Heart left ventricle (tissue), 16 donors: ENCODE results near the gene CCDC30. TPM values are rescaled to one million over a fixed set of nuclear protein-coding genes. Genes with fewer than 3 reads are reported as not detected.
A peak's percentile ranks its signal among the peaks of the same experiment; 100 is the strongest.

Source experiments
- ATAC-seq, 4 donors: fragments of 200-7000 bp; cut with Tn5 transposase; one replicate each; pipeline ENCODE4 v1.9.1; 2020 to 2022; ENCODE audit warnings: moderate library complexity in 4 of 4, mild to moderate bottlenecking in 3 of 4, moderate number of reproducible peaks in 1 of 4
- DNase-seq, 5 donors: peaks; one replicate each; pipeline ENCODE4 v3.0.0-alpha.2; 2020
- H3K27ac ChIP-seq, 12 donors: fragments of 200-600 bp; sonication (generic) in 4 of 12; one replicate each; pipeline versions ENCODE4 v1.5.0 to v1.8.0; 2016 to 2022; ENCODE audit warnings: mild to moderate bottlenecking in 2 of 12
- H3K27me3 ChIP-seq, 9 donors: fragments of 200-600 bp; sonication (generic) in 2 of 9; one replicate each; pipeline versions ENCODE4 v1.5.1 to v1.8.0; 2016 to 2022; ENCODE audit warnings: mild to moderate bottlenecking in 3 of 9
- H3K36me3 ChIP-seq, 9 donors: fragments of 200-600 bp; sonication (generic) in 2 of 9; one replicate each; pipeline versions ENCODE4 v1.5.0 to v1.8.0; 2018 to 2022; ENCODE audit warnings: mild to moderate bottlenecking in 2 of 9
- H3K4me1 ChIP-seq, 12 donors: fragments of 200-600 bp; sonication (generic) in 4 of 12; one replicate each; pipeline versions ENCODE4 v1.5.0 to v1.8.0; 2016 to 2022; ENCODE audit warnings: mild to moderate bottlenecking in 3 of 12
- H3K4me3 ChIP-seq, 12 donors: fragments of 200-600 bp; sonication (generic) in 4 of 12; one replicate each; pipeline versions ENCODE4 v1.5.0 to v1.8.0; 2017 to 2022; ENCODE audit warnings: mild to moderate bottlenecking in 9 of 12, moderate library complexity in 4 of 12
- H3K9me3 ChIP-seq, 12 donors: fragments of 200-600 bp; sonication (generic) in 4 of 12; one replicate each; pipeline versions ENCODE4 v1.5.0 to v1.8.0; 2016 to 2022; ENCODE audit warnings: mild to moderate bottlenecking in 1 of 12
- POLR2A ChIP-seq, 2 donors: fragments of 450-650 bp; IDR thresholded peaks; one replicate each; pipeline ENCODE4 v1.6.1; 2017; ENCODE audit warnings: antibody characterized with exemption in 2 of 2, mild to moderate bottlenecking in 2 of 2, moderate library complexity in 2 of 2
- WGBS, 4 donors: extraction: QIAGEN DNeasy Blood & Tissue Kit in 2 of 4; methylation state at CpG; one replicate each; pipeline versions ENCODE4 v1.1.5 to v1.1.7; 2013 to 2018; 5-methylcytosine and 5-hydroxymethylcytosine counted together
- intact Hi-C, 10 donors: fragments of 100-400 bp; cut with DNase I; formaldehyde crosslinking; loops; one replicate each; pipeline versions ENCODE4 v1.11.1 to v1.14.2; 2022
- polyA plus RNA-seq, 2 donors: library from polyadenylated mRNA; stranded (reverse); fragments of 200-250 nt; gene quantifications; one replicate each; pipeline ENCODE4 v1.2.3, GENCODE V29; 2013
- total RNA-seq, 9 donors: library from RNA; depleted of rRNA in 2 of 9; stranded (reverse); fragments of >200 nt in 2 of 9; fragmentation: NEBNext Ultra II Directional in 3 of 9; extraction: Animal tissue kit (Norgen Biotek cat#: 25700) in 3 of 9; gene quantifications; one replicate each; pipeline versions ENCODE4 v1.1.0 to v1.2.4, GENCODE V29; 2016 to 2023
- TF ChIP-seq, protein P1 (sequence below), 12 donors: fragments of 200-600 bp; sonication (generic) in 4 of 12; IDR thresholded peaks; one replicate each; pipeline versions ENCODE4 v1.5.0 to v1.8.0; 2018 to 2022; ENCODE audit warnings: antibody characterized with exemption in 12 of 12, mild to moderate bottlenecking in 5 of 12
- donor health status: ischemic (EF 13 %, LVEDD 7.1; RV severe dilation, severe dysfunction).
- donor health status: healthy with polysubstance abuse.
- donor health status: DM: no; HTN: yes; CAD: no.
- donor health status: DM: no; HTN: no; CAD: no.
- donor health status: ischemic (EF 25% LVEDD 6.9; RV normal size, moderate dysfunction).
- donor health status: ischemic (EF 25% LVEDD 5.7; RV mildly dilated, moderate dysfunction).
- donor health status: healthy.
- donor health status: DM: yes; HTN: yes; CAD: no.
- donor health status: ischemic (EF 35%, LVEDD 5.7; RV mildly dilated, moderate dysfunction).
- donor health status: nonischemic (EF 11% LVEDD 7.7; RV severe dilation, severe dysfunction).
- donor health status: DM: yes; HTN: yes; CAD: no.
- donor health status: PGD.
- donor health status: ischemic (EF 29% LVEDD 5.4; RV normal size, mild dysfunction).
- donor health status: nonischemic (EF 23%, LVEDD 6.1; RV moderate dilation, normal function).

CCDC30 gene
- total and polyA plus RNA-seq, 11 donors, result 0.24 to 3.8 (median 1.6) TPM

DNA sequence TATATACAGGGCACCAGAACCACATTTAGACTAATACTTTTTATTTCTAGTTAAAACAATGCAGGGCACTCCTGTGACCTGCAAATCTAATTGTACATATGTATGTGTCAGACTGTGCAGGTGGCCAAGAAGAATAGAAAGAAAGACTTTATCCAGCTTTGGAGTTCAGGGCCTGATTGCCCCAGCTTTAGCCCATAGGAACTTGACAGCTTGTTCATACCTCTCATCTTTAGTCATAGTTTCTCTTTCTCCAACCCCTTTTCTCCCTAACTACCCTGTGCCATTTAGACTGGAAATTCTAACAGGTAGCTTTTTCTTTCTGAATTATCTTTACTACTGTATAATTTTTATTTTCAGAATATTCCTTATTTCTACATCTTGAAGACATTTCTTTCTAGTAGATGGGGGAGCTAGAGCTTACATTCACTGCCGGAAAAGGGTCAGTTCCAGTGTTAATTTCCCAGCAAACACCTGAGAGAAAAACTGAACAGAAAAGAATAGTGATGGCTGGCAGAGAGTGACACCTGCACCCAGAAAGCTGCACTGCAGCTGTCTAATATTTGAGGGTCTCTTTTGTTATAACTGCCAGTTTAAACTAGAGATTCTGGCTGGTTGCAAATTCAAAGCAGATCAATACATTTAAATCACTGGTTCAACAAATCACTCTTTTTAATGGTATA is 227.5 kb downstream of the CCDC30 start:
- no peak for TF ChIP-seq POLR2A (IDR thresholded peaks at IDR 0.05)
- TF ChIP-seq, protein P1, sequence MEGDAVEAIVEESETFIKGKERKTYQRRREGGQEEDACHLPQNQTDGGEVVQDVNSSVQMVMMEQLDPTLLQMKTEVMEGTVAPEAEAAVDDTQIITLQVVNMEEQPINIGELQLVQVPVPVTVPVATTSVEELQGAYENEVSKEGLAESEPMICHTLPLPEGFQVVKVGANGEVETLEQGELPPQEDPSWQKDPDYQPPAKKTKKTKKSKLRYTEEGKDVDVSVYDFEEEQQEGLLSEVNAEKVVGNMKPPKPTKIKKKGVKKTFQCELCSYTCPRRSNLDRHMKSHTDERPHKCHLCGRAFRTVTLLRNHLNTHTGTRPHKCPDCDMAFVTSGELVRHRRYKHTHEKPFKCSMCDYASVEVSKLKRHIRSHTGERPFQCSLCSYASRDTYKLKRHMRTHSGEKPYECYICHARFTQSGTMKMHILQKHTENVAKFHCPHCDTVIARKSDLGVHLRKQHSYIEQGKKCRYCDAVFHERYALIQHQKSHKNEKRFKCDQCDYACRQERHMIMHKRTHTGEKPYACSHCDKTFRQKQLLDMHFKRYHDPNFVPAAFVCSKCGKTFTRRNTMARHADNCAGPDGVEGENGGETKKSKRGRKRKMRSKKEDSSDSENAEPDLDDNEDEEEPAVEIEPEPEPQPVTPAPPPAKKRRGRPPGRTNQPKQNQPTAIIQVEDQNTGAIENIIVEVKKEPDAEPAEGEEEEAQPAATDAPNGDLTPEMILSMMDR (IDR thresholded peaks at IDR 0.05), result peak in 1 of 12 donors; percentile 16
- DNase-seq (no peak), ATAC-seq (no peak)
- Histone ChIP-seq H3K9me3 (no peaks in the 10 kb centered on the region), H3K4me1 (peaks cover 8 to 80% (median 70%) of the 10 kb centered on the region in 12 donors), H3K27me3 (no peaks in the 10 kb centered on the region), H3K4me3 (no peak overlapping the region), H3K27ac (no peak overlapping the region), H3K36me3 (peaks cover 0 to 43% (median 22%) of the 10 kb centered on the region in 9 donors)
- intact Hi-C loops, result no loop called here
- 40 to 75% (median 73%) methylated on average over 1 of the region's 1 CpG for WGBS, 4 donors

DNA sequence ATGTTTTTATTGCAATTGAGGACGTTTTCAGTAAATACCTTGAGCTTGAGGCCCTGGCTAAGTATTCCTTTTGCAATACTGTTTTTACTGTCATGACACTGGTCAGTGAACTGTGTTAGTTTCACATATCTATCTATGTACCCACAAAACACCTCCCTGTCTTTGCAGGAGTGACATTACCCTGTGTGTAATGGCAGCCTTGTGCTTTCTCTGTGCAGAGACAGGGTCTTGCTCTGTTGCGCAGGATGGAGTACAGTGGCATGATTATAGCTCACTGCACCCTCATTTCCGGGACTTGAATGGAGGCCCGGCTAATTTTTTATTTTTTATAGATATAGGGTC is 228.0 kb downstream of the CCDC30 start:
- TF ChIP-seq, protein P1 (IDR thresholded peaks at IDR 0.05), result no peak
- TF ChIP-seq POLR2A (IDR thresholded peaks at IDR 0.05), result no peak
- Histone ChIP-seq H3K4me3 (no peak overlapping the region), H3K9me3 (no peaks in the 10 kb centered on the region), H3K36me3 (peaks cover 0 to 48% (median 27%) of the 10 kb centered on the region in 9 donors), H3K27ac (no peak overlapping the region), H3K4me1 (peaks cover 5 to 75% (median 65%) of the 10 kb centered on the region in 12 donors), H3K27me3 (no peaks in the 10 kb centered on the region)
- intact Hi-C loops, result no loop called here
- ATAC-seq, result no peak
- WGBS, 4 donors, result 62 to 80% (median 68%) methylated on average over 4 of the region's 4 CpGs
- no peak for DNase-seq

DNA sequence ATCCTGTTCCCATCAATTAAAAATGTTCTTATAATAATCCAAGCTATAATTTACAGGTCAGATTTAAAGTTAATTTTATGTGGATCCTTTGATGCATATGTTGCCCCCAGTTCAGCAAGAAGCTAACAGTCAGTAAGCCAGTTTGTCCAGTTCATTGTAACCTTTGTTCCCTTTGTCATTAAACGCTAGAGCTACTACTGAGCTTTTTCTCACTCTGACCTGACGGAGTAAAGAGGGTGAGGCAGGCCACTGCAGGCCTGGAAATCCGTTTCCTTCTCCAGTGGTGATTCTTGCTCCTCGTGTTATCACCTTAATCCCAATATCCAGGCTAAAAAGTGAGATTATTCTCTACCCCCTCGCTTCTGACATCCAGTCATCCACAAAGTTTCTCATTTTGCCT is 229.4 kb downstream of the CCDC30 start:
- Histone ChIP-seq H3K4me1 (peaks cover 0 to 61% (median 52%) of the 10 kb centered on the region in 12 donors), H3K9me3 (no peaks in the 10 kb centered on the region), H3K27me3 (no peaks in the 10 kb centered on the region), H3K4me3 (no peak overlapping the region), H3K36me3 (peaks cover 0 to 56% (median 40%) of the 10 kb centered on the region in 9 donors), H3K27ac (no peak overlapping the region)
- 24 to 61% (median 45%) methylated on average over 5 of the region's 5 CpGs for WGBS, 4 donors
- no peak for ATAC-seq
- intact Hi-C loops, result no loop called here
- no peak for DNase-seq
- no peak for TF ChIP-seq POLR2A (IDR thresholded peaks at IDR 0.05)
- TF ChIP-seq, protein P1 (IDR thresholded peaks at IDR 0.05), result no peak

DNA sequence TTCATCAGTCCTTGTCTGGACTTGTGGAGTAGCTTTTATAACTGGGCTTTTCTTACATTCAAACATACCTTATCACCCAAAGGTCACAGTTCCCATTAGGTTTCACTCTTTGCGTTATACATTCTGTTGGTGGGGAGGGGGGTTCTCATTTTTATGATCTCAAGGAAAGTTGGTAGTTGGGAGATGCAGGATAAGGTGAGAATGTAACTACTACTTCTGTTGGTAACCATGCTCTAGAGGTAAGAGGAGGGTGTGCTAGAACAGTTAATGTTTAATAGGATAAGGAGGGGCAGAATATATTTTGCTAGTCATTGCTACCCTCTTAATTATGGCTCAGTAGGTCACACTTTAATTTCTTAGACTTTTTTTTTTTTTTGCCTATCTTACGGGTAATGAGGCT is 229.8 kb downstream of the CCDC30 start:
- intact Hi-C loops, result no loop called here
- peaks cover 0 to 56% (median 45%) of the 10 kb centered on the region in 9 donors for H3K36me3 ChIP-seq
- no peaks in the 10 kb centered on the region for H3K9me3 ChIP-seq
- DNase-seq, result no peak
- H3K4me3 ChIP-seq, result no peak overlapping the region
- no peaks in the 10 kb centered on the region for H3K27me3 ChIP-seq
- 84 to 92% (median 85%) methylated on average over 2 of the region's 2 CpGs for WGBS, 4 donors
- ATAC-seq, result no peak
- H3K27ac ChIP-seq, result no peak overlapping the region
- TF ChIP-seq, protein P1 (IDR thresholded peaks at IDR 0.05), result no peak
- TF ChIP-seq POLR2A (IDR thresholded peaks at IDR 0.05), result no peak
- H3K4me1 ChIP-seq, result peaks cover 0 to 57% (median 47%) of the 10 kb centered on the region in 12 donors
